GM12864 (cell line): Measurements from ENCODE around the gene PRELP.

ENCODE experiments used
- DNase-seq: peaks from one replicate; pipeline ENCODE4 v3.0.0-alpha.2; 2011; ENCODE audit warnings: low read depth
- H3K4me3 ChIP-seq: 2 replicates; pipeline ENCODE4 v1.5.1; 2011; ENCODE audit warnings: mild to moderate bottlenecking, low read depth, low read length, control low read depth
- CTCF ChIP-seq: IDR thresholded peaks from 2 replicates; pipeline ENCODE4 v1.5.1; 2011; ENCODE audit warnings: low read depth, mild to moderate bottlenecking, moderate library complexity, low read length, control low read depth, inconsistent platforms; ENCODE audit errors: missing control alignments

Gene PRELP

GRCh38 chr1:203475012-203475981 lies at the start of gene PRELP:
PRELP (plus strand) TSS chr1:203475806; CDS start chr1:203483185, 7,379 bp downstream.
- TF ChIP-seq CTCF = no peak
- DNase-seq = no peak
- no peak within 1 kb of the TSS for H3K4me3 ChIP-seq

GRCh38 chr1:203426366-203426765 lies 49.2 kb upstream of the PRELP start:
- DNase-seq = no peak
- no peak overlapping the region for H3K4me3 ChIP-seq
- TF ChIP-seq CTCF = no peak

GRCh38 chr1:203426870-203427269 lies 48.7 kb upstream of the PRELP start:
- H3K4me3 ChIP-seq = no peak overlapping the region
- no peak for DNase-seq
- TF ChIP-seq CTCF = no peak

- no peak overlapping the region for H3K4me3 ChIP-seq
- no peak for TF ChIP-seq CTCF
- DNase-seq = no peak
Observed at GRCh38 chr1:203427451-203427850, 48.2 kb upstream of the PRELP start.

GRCh38 chr1:203428981-203429599 lies 46.5 kb upstream of the PRELP start:
- H3K4me3 ChIP-seq = no peak overlapping the region
- no peak for TF ChIP-seq CTCF
- DNase-seq = peak; percentile 4

GRCh38 chr1:203435615-203436014 lies 40.0 kb upstream of the PRELP start:
- TF ChIP-seq CTCF = no peak
- DNase-seq = no peak

More at GRCh38 chr1:203435615-203436014, 40.0 kb upstream of the PRELP start:
- no peak overlapping the region for H3K4me3 ChIP-seq
